Measurements from ENCODE around the gene ELP5.

Gene ELP5

GRCh38 chr17:7263801-7264078 is 11.7 kb downstream of the ELP5 start:
- TF ChIP-seq, protein P1, sequence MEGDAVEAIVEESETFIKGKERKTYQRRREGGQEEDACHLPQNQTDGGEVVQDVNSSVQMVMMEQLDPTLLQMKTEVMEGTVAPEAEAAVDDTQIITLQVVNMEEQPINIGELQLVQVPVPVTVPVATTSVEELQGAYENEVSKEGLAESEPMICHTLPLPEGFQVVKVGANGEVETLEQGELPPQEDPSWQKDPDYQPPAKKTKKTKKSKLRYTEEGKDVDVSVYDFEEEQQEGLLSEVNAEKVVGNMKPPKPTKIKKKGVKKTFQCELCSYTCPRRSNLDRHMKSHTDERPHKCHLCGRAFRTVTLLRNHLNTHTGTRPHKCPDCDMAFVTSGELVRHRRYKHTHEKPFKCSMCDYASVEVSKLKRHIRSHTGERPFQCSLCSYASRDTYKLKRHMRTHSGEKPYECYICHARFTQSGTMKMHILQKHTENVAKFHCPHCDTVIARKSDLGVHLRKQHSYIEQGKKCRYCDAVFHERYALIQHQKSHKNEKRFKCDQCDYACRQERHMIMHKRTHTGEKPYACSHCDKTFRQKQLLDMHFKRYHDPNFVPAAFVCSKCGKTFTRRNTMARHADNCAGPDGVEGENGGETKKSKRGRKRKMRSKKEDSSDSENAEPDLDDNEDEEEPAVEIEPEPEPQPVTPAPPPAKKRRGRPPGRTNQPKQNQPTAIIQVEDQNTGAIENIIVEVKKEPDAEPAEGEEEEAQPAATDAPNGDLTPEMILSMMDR (conservative IDR thresholded peaks at IDR 0.05; ENCODE audit: low read depth): no peak
- POLR2A ChIA-PET (ENCODE audit: low non-redundant PET): interaction anchor here (1.1 kb wide), 1 partner anchor 66 kb away, joined by 3 read pairs; no protein-coding TSS in a partner anchor
- peak overlapping the region; percentile 40 for H3K27ac ChIP-seq
- CTCF ChIA-PET: interaction anchor here (0.6 to 0.7 kb wide), 2 partner anchors 32 to 66 kb away, joined by 3 to 5 read pairs; no protein-coding TSS in a partner anchor
- no peak for DNase-seq (ENCODE audit: low spot score)

DNA sequence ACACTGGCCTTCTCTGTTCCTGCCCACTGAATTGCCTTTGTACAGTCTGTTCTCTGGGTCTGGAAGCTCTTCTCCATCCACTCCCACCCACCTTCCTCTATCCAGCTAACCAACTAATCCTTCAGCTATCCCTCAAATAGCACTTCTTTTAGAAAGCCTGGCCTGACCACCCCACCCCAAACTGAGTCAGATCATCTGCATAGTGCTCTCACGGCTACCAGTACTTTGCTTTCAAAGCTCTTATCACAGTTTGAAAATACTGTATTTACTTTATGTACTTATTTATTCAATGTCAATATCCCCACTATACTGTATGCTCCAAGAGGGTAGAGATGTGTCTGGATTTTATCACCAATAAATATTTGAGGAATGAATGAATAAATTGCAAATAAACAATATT is 14.8 kb downstream of the ELP5 start:
- no peak for DNase-seq (ENCODE audit: low spot score)
- TF ChIP-seq, protein P1 (conservative IDR thresholded peaks at IDR 0.05; ENCODE audit: low read depth): no peak
- ChIA-PET CTCF (interaction anchor here (0.6 kb wide), 1 partner anchor 14 kb away, joined by 4 read pairs; no protein-coding TSS in a partner anchor), POLR2A (ENCODE audit: low non-redundant PET) (interaction anchor here (0.7 kb wide), 1 partner anchor 70 kb away, joined by 3 read pairs; the partner anchor contains the start of gene ACAP1)
- no peak overlapping the region for H3K27ac ChIP-seq

DNA sequence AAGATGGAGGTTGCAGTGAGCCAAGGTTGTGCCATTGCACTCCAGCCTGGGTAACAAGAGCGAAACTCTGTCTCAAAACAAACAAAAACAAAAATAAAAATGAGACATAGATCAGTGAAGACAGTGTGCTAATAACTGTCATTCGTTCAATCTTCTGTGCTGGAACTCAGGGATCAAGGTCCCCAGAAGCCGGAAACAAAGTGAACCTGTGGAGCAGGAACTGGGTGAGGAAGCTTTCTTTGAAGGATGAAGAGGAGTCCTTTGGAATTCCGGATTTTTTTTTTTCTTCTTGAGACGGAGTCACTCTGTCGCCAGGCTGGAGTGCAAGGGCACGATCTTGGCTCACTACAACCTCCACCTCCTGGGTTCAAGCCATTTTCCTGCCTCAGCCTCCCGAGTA is 27.4 kb downstream of the ELP5 start:
- peak overlapping the region; percentile 81 for H3K27ac ChIP-seq
- ChIA-PET CTCF (interaction anchor here (0.6 to 4.4 kb wide), 4 partner anchors 11 to 45 kb away, joined by 3 to 48 read pairs (median 4); partner anchors contain the start of gene DVL2), POLR2A (ENCODE audit: low non-redundant PET) (no interaction called here)
- TF ChIP-seq, protein P1 (conservative IDR thresholded peaks at IDR 0.05; ENCODE audit: low read depth): no peak
- no peak for DNase-seq (ENCODE audit: low spot score)

GRCh38 chr17:7280519-7281073 is 28.6 kb downstream of the ELP5 start:
- peak overlapping the region; percentile 81 for H3K27ac ChIP-seq
- POLR2A ChIA-PET (ENCODE audit: low non-redundant PET): interaction anchor here (0.8 to 1.0 kb wide), 3 partner anchors 13 to 31 kb away, joined by 3 to 5 read pairs (median 4); no protein-coding TSS in a partner anchor
- CTCF ChIA-PET: interaction anchor here (0.5 to 4.4 kb wide), 9 partner anchors 10 to 92 kb away, joined by 3 to 48 read pairs (median 3); partner anchors contain the start of gene DVL2
- TF ChIP-seq, protein P1 (conservative IDR thresholded peaks at IDR 0.05; ENCODE audit: low read depth): peak; percentile 93
- peak; percentile 77 for DNase-seq (ENCODE audit: low spot score)

- TF ChIP-seq, protein P1 (conservative IDR thresholded peaks at IDR 0.05; ENCODE audit: low read depth): no peak
- ChIA-PET POLR2A (ENCODE audit: low non-redundant PET) (interaction anchor here (0.7 to 1.0 kb wide), 4 partner anchors 12 to 31 kb away, joined by 3 to 5 read pairs (median 4); no protein-coding TSS in a partner anchor), CTCF (interaction anchor here (0.6 to 4.4 kb wide), 7 partner anchors 10 to 152 kb away, joined by 3 to 48 read pairs (median 4); no protein-coding TSS in a partner anchor)
- DNase-seq (ENCODE audit: low spot score): peak; percentile 98
- H3K27ac ChIP-seq: peak within 1 kb of the TSS; percentile 81
Observed at GRCh38 chr17:7281074-7281952, 29.3 kb downstream of the ELP5 start, which contains the start of gene SLC2A4. SLC2A4 (plus strand) TSS chr17:7281718; CDS start chr17:7281935, 217 bp downstream.
